ENCODE results near the gene SECISBP2. TPM values are rescaled to one million over a fixed set of nuclear protein-coding genes. Genes with fewer than 3 reads are reported as not detected.

SECISBP2 gene
- total and polyA plus RNA-seq, 2 experiments from 2014 or later = 77.7 to 86.8 TPM

GRCh38 chr9:89323390-89323789 is 5.1 kb downstream of the SECISBP2 start:
- Histone ChIP-seq H3K4me1 (ENCODE audit: insufficient read depth) (0 out of 2 replicates have a peak, but pooled peaks cover 6% of the 10 kb centered on the region), H3K4me2 (no peak overlapping the region), H3K27me3 (ENCODE audit: insufficient read depth) (no peaks in the 10 kb centered on the region), H4K20me1 (replicated peaks; ENCODE audit: insufficient read depth) (peaks cover 18% of the 10 kb centered on the region; the same call in 1 of the 2 replicates), H3K79me2 (replicated peaks; ENCODE audit: insufficient read depth) (peaks cover 69% of the 10 kb centered on the region), H3K9me2 (ENCODE audit: insufficient read depth) (no peaks in the 10 kb centered on the region), H3K36me3 (ENCODE audit: insufficient read depth) (peaks cover 14% of the 10 kb centered on the region), H3F3A (replicated peaks; ENCODE audit: low read depth) (no peaks in the 10 kb centered on the region), H2AFZ (no peak overlapping the region), H3K4me3 (no peak overlapping the region), H3K27ac (ENCODE audit: low read depth) (no peak overlapping the region)
- Mint-ChIP-seq H3K27ac (no peak overlapping the region), H3K27me3 (ENCODE audit: insufficient read depth, low read depth, poor library complexity) (peaks cover 7% of the 10 kb centered on the region), H3K4me1 (peaks cover 7% of the 10 kb centered on the region), H3K9me3 (no peaks in the 10 kb centered on the region), H3K36me3 (ENCODE audit: low read depth) (peaks cover 51% of the 10 kb centered on the region), H3K4me3 (no peak overlapping the region)
- no peak for TF ChIP-seq ETS1 (IDR thresholded peaks at IDR 0.05)
- TF ChIP-seq JUNB (IDR thresholded peaks at IDR 0.05; ENCODE audit: unreplicated experiment) = no peak
- TF ChIP-seq ZNF331 (CRISPR knock-in tag; IDR thresholded peaks at IDR 0.05; ENCODE audit: low read depth) = no peak
- TF ChIP-seq ZNF462 (CRISPR knock-in tag; IDR thresholded peaks at IDR 0.05) = no peak
- TF ChIP-seq EZH2phosphoT487 (IDR thresholded peaks at IDR 0.05; ENCODE audit: unreplicated experiment) = no peak
- no peak for TF ChIP-seq ZNF114 (CRISPR knock-in tag; IDR thresholded peaks at IDR 0.05)
- TF ChIP-seq STAT1 (IDR thresholded peaks at IDR 0.05; ENCODE audit: unreplicated experiment) = no peak
- TF ChIP-seq REST (IDR thresholded peaks at IDR 0.05; ENCODE audit: unreplicated experiment) = no peak
- TF ChIP-seq NANOG (IDR thresholded peaks at IDR 0.05; ENCODE audit: borderline replicate concordance) = no peak
- no peak for TF ChIP-seq POLR2AphosphoS5 (IDR thresholded peaks at IDR 0.05; ENCODE audit: low read depth)
- TF ChIP-seq EZH2 (IDR thresholded peaks at IDR 0.05; ENCODE audit: low read depth, unreplicated experiment) = no peak
- TF ChIP-seq CREB1 (CRISPR knock-in tag; IDR thresholded peaks at IDR 0.05; ENCODE audit: low read depth) = no peak
- TF ChIP-seq CTCF (conservative IDR thresholded peaks at IDR 0.05; ENCODE audit: low read depth in 2 of 2) = no peak
- DNase-seq (ENCODE audit: low spot score) = no peak
- no peak for ATAC-seq

Data from GM23338 (cell line).